WTC11 (cell line): ENCODE data around the gene CREB3L4. TPM values are rescaled to one million over a fixed set of nuclear protein-coding genes. Genes with fewer than 3 reads are reported as not detected.
A peak's percentile ranks its signal among the peaks of the same experiment; 100 is the strongest.

Experiments
- ATAC-seq: fragments of 200-7000 bp; cut with Tn5 transposase; 2 replicates; pipeline ENCODE4 v1.10.0; 2021; ENCODE audit warnings: mild to moderate bottlenecking, moderate library complexity
- CTCF ChIA-PET: fragments of 300-600 bp; sonication (Branson Sonifier 250); formaldehyde crosslinking; loops from one replicate; lab custom pipeline; 2021; ENCODE audit warnings: antibody characterized with exemption; lab: Charles Lee
- POLR2A ChIA-PET: fragments of 350-600 bp; sonication (Branson Sonifier 250); formaldehyde crosslinking; loops from one replicate; lab custom pipeline; 2021; ENCODE audit warnings: antibody characterized with exemption; lab: Charles Lee
- DNase-seq: peaks from one replicate; pipeline ENCODE4 v3.0.0; 2021; ENCODE audit warnings: low spot score
- H3K27ac Mint-ChIP-seq: 2 replicates; pipeline ENCODE4 v1.8.0; 2021; ENCODE audit warnings: mixed read lengths
- H3K27me3 Mint-ChIP-seq: 2 replicates; pipeline ENCODE4 v1.8.0; 2021; ENCODE audit warnings: low read depth, mild to moderate bottlenecking, moderate library complexity, mixed read lengths
- H3K36me3 Mint-ChIP-seq: 2 replicates; pipeline ENCODE4 v1.8.0; 2021; ENCODE audit warnings: mixed read lengths
- H3K4me1 Mint-ChIP-seq: 2 replicates; pipeline ENCODE4 v1.8.0; 2022; ENCODE audit warnings: mixed read lengths
- H3K4me3 Mint-ChIP-seq: 2 replicates; pipeline ENCODE4 v1.8.0; 2021; ENCODE audit warnings: mild to moderate bottlenecking, moderate library complexity, mixed read lengths
- H3K9me3 Mint-ChIP-seq: 2 replicates; pipeline ENCODE4 v1.8.0; 2021; ENCODE audit warnings: mixed read lengths
- CREM ChIP-seq: sonication (generic); formaldehyde crosslinking; IDR thresholded peaks from 2 replicates; pipeline ENCODE4 v1.8.1; 2022; ENCODE audit warnings: mild to moderate bottlenecking, missing genetic modification reagents, moderate library complexity
- FOXK1 ChIP-seq: sonication (generic); formaldehyde crosslinking; IDR thresholded peaks from 2 replicates; pipeline ENCODE4 v1.8.0; 2022; ENCODE audit warnings: mild to moderate bottlenecking, moderate library complexity, missing genetic modification reagents
- JAZF1 ChIP-seq: fragments of 250-450 bp; sonication (Bioruptor Pico); IDR thresholded peaks from 2 replicates; pipeline ENCODE4 v1.9.0; 2021; ENCODE audit warnings: moderate library complexity, mild to moderate bottlenecking, inconsistent platforms
- MXD4 ChIP-seq: fragments of 250-450 bp; sonication (Bioruptor Pico); IDR thresholded peaks from 2 replicates; pipeline ENCODE4 v1.8.0; 2021; ENCODE audit warnings: mild to moderate bottlenecking, moderate library complexity, borderline replicate concordance
- MYBL2 ChIP-seq: sonication (generic); formaldehyde crosslinking; IDR thresholded peaks from 2 replicates; pipeline ENCODE4 v1.8.1; 2023; ENCODE audit warnings: mild to moderate bottlenecking, moderate library complexity, missing genetic modification reagents
- NFE2L1 ChIP-seq: sonication (generic); formaldehyde crosslinking; IDR thresholded peaks from 2 replicates; pipeline ENCODE4 v1.8.1; 2023; ENCODE audit warnings: missing genetic modification reagents
- NR1H2 ChIP-seq: sonication (generic); formaldehyde crosslinking; IDR thresholded peaks from 2 replicates; pipeline ENCODE4 v1.9.0; 2021; ENCODE audit warnings: mild to moderate bottlenecking, moderate library complexity, missing genetic modification reagents
- PRRX2 ChIP-seq: fragments of 250-450 bp; sonication (Bioruptor Pico); IDR thresholded peaks from 2 replicates; pipeline ENCODE4 v1.8.0; 2021; ENCODE audit warnings: mild to moderate bottlenecking
- SMAD4 ChIP-seq: sonication (generic); formaldehyde crosslinking; IDR thresholded peaks from 2 replicates; pipeline ENCODE4 v1.8.0; 2022; ENCODE audit warnings: mild to moderate bottlenecking, missing genetic modification reagents
- STAT6 ChIP-seq: sonication (generic); formaldehyde crosslinking; conservative IDR thresholded peaks from 2 replicates; pipeline ENCODE4 v1.8.1; 2023; ENCODE audit warnings: mild to moderate bottlenecking, low read depth, missing genetic modification reagents, moderate library complexity
- ZBTB21 ChIP-seq: sonication (generic); formaldehyde crosslinking; IDR thresholded peaks from 2 replicates; pipeline ENCODE4 v1.8.1; 2023; ENCODE audit warnings: mild to moderate bottlenecking, missing genetic modification reagents, borderline replicate concordance
- ZBTB43 ChIP-seq: sonication (generic); formaldehyde crosslinking; IDR thresholded peaks from 2 replicates; pipeline ENCODE4 v1.8.1; 2023; ENCODE audit warnings: mild to moderate bottlenecking, missing genetic modification reagents
- ZNF317 ChIP-seq: sonication (generic); formaldehyde crosslinking; IDR thresholded peaks from 2 replicates; pipeline ENCODE4 v1.8.1; 2023; ENCODE audit warnings: low read depth, mild to moderate bottlenecking, moderate library complexity, missing genetic modification reagents, borderline replicate concordance
- ZNF416 ChIP-seq: fragments of 250-450 bp; sonication (Bioruptor Pico); IDR thresholded peaks from 2 replicates; pipeline ENCODE4 v1.9.0; 2021; ENCODE audit warnings: mild to moderate bottlenecking, inconsistent platforms
- ZNF423 ChIP-seq: fragments of 250-450 bp; sonication (Bioruptor Pico); IDR thresholded peaks from 2 replicates; pipeline ENCODE4 v2.1.2; 2022; ENCODE audit warnings: mild to moderate bottlenecking, moderate library complexity
- total RNA-seq: library from RNA; stranded (reverse); gene quantifications from 3 replicates; pipeline ENCODE4 v1.2.3, GENCODE V29; 2021
- TF ChIP-seq, protein P1 (sequence below): sonication (generic); formaldehyde crosslinking; IDR thresholded peaks from 2 replicates; pipeline ENCODE4 v1.8.1; 2023; ENCODE audit warnings: mild to moderate bottlenecking, missing genetic modification reagents, moderate library complexity
- TF ChIP-seq, protein P2 (sequence below): sonication (generic); formaldehyde crosslinking; IDR thresholded peaks from 2 replicates; pipeline ENCODE4 v1.8.0; 2022; ENCODE audit warnings: mild to moderate bottlenecking, missing genetic modification reagents

Gene CREB3L4
- total RNA-seq, 1 experiment from 2014 or later = 33.1 TPM

DNA sequence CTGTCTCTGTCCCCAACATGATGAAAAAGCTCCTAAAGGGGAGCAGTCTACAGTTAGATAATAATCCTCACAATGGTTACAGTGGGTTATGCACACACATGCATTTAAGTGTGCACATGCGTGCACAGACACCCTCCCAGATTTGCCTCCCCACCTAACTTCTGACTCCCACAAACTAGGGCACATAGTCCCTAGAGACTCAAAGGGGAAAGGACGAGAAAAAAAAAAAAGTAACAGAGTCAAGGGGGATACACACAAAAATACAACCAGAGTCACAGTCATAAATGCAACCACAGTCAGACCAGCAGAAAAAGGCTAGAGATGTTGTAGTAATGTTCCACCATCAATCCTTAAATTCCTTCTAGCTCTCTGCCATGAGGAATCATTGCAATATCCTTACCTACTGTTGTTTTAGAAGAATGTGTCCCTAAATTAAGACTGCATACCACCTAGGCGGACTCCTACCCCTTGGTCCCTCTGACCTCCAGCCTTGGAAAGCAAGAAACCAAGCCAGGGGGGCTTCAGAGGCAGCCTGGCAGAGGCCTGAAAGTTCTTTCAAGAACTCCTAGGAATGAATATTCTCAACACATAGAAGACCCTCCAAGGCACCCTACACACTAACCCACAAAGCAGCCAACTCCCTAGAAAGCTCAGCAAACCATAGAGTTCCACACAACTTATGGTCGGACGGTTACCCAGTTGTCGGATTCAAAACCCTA, 10.5 kb upstream of the CREB3L4 start:
- ChIA-PET POLR2A (no interaction called here), CTCF (interaction anchor here (0.6 to 3.1 kb wide), 5 partner anchors 10 to 160 kb away, joined by 4 to 15 read pairs (median 11); partner anchors contain the start of genes CREB3L4 and DENND4B)
- peak overlapping the region; percentile 94 for H3K4me3 Mint-ChIP-seq
- no peaks in the 10 kb centered on the region for H3K9me3 Mint-ChIP-seq
- peaks cover 37% of the 10 kb centered on the region for H3K36me3 Mint-ChIP-seq
- H3K27me3 Mint-ChIP-seq = no peaks in the 10 kb centered on the region
- TF ChIP-seq ZNF317 (CRISPR knock-in tag) (no peak), PRRX2 (no peak), JAZF1 (no peak), STAT6 (CRISPR knock-in tag) (no peak), NFE2L1 (CRISPR knock-in tag) (no peak), MXD4 (CRISPR knock-in tag) (no peak), FOXK1 (no peak), CREM (CRISPR knock-in tag) (no peak), SMAD4 (no peak), ZNF416 (CRISPR knock-in tag) (no peak), ZBTB21 (CRISPR knock-in tag) (no peak), NR1H2 (no peak), MYBL2 (CRISPR knock-in tag) (no peak), ZBTB43 (CRISPR knock-in tag) (no peak)
- TF ChIP-seq, protein P1, sequence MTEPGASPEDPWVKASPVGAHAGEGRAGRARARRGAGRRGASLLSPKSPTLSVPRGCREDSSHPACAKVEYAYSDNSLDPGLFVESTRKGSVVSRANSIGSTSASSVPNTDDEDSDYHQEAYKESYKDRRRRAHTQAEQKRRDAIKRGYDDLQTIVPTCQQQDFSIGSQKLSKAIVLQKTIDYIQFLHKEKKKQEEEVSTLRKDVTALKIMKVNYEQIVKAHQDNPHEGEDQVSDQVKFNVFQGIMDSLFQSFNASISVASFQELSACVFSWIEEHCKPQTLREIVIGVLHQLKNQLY = no peak
- TF ChIP-seq, protein P2, sequence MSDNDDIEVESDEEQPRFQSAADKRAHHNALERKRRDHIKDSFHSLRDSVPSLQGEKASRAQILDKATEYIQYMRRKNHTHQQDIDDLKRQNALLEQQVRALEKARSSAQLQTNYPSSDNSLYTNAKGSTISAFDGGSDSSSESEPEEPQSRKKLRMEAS (CRISPR knock-in tag) = no peak
- no peak for DNase-seq
- no peak for ATAC-seq
- H3K27ac Mint-ChIP-seq = peak overlapping the region; percentile 93
- peaks cover 43% of the 10 kb centered on the region for H3K4me1 Mint-ChIP-seq

DNA sequence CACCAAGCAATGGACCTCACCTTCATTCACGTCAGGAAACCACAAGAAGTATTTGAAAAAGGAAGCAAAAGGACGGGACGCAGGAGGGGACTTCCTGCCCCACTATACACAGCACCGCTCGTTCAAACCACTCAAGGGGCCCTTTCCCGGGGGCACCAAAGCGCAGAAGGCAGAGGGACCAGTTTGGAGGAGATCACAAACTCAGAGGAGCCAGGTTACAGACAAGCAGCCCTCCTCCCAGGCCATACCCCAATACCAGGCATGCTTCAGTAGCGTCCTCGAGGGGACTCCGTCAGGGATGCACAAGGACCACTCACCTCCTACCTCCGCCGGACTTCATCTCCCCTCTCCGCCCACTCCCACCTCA, 10.0 kb upstream of the CREB3L4 start:
- TF ChIP-seq ZNF416 (CRISPR knock-in tag) (0 out of 2 replicates have a peak, but pooled peaks have one; percentile 6), ZNF423 (CRISPR knock-in tag) (no peak)
- TF ChIP-seq, all 79 proteins: peak for 1
- H3K4me1 Mint-ChIP-seq = peaks cover 49% of the 10 kb centered on the region
- ChIA-PET CTCF (interaction anchor here (1.5 to 3.1 kb wide), 3 partner anchors 9 to 29 kb away, joined by 5 to 12 read pairs (median 11); partner anchors contain the start of genes CREB3L4, DENND4B and RAB13), POLR2A (interaction anchor here (0.7 to 1.6 kb wide), 3 partner anchors 10 to 113 kb away, joined by 4 to 17 read pairs (median 5); partner anchors contain the start of genes CREB3L4 and DENND4B)
- H3K9me3 Mint-ChIP-seq = no peaks in the 10 kb centered on the region
- H3K36me3 Mint-ChIP-seq = peaks cover 34% of the 10 kb centered on the region
- ATAC-seq = peak; percentile 5
- H3K27me3 Mint-ChIP-seq = no peaks in the 10 kb centered on the region
- peak overlapping the region; percentile 94 for H3K4me3 Mint-ChIP-seq
- H3K27ac Mint-ChIP-seq = peak overlapping the region; percentile 93
- DNase-seq = no peak
